NB4 (cell line): Measurements from ENCODE around the gene ARL2BP.

Experiments used
- CTCF ChIP-seq: IDR thresholded peaks from one replicate; pipeline ENCODE4 v1.5.1; 2012; ENCODE audit warnings: low read depth, low read length
- MYC ChIP-seq: IDR thresholded peaks from 2 replicates; pipeline ENCODE4 v1.6.1; 2011; ENCODE audit warnings: low read depth, low read length
- POLR2A ChIP-seq: IDR thresholded peaks from 2 replicates; pipeline ENCODE4 v1.6.1; 2011; ENCODE audit warnings: mild to moderate bottlenecking; ENCODE audit not compliant: insufficient read length; ENCODE audit errors: extremely low read depth

DNA sequence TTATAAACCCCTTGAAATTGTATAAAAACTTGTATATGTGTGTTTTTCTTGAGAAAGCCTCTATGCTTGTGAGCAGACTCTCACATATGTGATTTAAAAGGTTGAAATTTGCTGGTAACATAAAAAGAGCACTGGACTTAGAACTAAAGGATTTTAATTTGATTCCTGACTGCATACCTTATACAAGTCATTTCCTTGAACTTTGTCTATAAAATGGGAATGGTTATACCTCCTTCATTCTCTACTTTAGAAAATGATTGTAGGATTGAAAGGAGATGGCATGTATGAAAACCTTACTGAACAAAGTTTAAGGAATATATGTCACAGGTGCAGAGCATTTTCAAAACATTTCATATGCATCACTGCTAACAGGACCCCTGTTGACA lies 10.4 kb upstream of the ARL2BP start:
- TF ChIP-seq POLR2A (no peak), CTCF (no peak), MYC (no peak)
